NCI-H1436 treated with DMSO at 0.1 percent for 48 hours (cell line): Measurements from ENCODE around the gene FYB1.

Experiments used
- DNase-seq: peaks from one replicate; lab custom pipeline; 2025; lab: John Stamatoyannopoulos, UW

The FYB1 gene

DNA sequence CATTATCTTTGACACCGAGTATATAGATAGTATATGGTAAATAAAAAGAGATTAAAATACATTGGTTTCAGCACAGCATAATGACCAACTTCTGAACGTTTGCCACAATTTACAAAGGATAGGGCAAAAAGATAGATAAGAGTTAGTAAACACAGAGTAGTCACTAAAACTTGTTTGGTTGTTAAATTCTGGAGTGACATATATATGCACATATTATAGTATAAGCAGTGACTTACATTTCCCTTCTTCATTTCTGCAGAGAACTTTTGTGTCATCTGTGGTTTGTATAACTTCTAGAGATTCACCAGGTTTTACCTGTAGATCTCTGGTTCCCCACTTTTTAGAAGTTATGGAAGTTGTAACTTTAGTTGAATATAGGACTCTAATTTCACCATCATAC, 100.7 kb downstream of the FYB1 start:
- no peak for DNase-seq

DNA sequence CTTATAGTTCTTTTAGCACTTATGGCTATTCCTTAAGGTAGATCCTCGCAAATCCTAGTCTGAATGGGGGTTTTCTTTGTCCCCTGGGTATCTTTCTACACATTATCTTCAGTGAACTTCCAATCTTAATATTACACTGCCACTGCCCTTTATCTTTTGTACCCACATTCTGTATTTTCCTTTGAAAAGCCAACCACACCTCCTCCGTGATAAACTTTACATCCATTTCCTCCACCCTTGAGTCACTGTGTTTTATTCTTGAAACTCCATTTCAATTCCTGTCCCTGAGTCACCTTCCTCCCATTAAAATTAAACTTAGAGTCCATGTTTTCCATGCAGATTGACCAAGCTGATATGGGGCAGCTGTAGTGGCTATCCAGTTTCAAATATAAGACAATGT, 102.0 kb downstream of the FYB1 start:
- DNase-seq = no peak

DNA sequence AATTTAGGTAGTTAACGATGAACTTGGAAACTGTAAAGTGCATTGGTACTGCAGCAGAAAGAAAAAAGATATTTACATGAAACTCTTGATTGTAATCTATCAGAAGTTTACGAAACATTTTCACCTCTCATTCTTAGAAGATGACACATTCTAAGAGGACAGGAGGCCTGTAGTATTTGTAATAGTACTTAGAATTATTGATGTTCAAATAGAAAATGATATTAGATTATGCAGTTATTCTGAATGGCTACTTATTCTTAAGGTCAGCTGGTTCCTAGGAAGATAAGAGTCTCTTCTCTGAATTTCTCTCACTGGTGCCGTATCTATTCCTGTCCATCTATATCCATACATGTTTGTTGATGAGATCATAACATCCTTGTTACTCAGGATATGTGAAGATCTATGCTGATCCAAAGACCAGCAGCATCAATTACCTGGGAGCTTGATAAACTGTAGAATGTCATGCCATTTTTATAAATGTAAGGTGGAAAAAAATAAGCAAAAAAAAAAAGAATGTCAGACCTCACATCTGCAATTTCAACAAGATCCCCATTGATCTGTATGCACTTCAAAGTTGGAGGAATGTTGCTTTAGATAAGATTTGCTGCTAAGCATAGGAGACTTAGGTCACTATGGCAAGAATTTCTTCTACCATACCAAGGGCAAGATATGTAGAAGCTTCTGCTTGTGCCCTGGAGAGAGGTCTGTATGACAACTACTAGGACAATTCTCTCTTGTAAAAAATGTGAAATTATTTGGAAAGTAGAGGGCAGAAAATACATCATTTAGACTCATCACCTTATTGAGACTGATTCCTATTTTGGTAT, 102.8 kb downstream of the FYB1 start:
- DNase-seq = no peak

DNA sequence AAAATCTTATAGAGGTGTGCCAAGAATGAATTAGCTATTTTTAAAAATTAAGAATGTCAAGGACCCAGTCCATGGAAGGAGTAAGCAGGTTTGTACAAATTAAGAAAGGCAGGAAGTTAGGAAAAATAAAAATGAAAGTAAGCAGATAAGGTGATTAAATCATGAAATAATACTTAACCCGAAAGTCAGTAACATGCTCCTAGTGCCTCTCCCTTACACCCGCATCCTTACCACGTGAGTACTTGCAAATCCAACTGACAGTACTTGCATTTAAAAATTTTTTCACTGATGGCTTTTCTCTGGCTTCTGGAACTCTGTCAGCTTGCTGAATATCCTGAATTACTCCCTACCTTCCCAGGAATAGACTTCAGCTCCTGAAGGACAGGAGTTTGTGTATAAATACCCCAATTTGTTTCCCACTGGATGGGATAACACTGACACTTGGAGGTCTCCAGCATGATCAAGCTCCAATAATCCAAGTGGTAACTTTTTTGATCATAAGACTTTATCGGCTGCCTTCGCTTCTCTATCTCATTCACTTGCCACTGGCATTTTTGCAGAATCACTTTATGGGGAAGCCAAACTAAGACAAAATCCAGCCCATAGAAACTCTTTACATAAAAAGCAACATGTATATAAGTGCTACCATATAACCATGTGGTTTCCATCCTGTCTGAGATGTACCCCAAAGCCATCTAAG, 103.6 kb downstream of the FYB1 start:
- no peak for DNase-seq

DNA sequence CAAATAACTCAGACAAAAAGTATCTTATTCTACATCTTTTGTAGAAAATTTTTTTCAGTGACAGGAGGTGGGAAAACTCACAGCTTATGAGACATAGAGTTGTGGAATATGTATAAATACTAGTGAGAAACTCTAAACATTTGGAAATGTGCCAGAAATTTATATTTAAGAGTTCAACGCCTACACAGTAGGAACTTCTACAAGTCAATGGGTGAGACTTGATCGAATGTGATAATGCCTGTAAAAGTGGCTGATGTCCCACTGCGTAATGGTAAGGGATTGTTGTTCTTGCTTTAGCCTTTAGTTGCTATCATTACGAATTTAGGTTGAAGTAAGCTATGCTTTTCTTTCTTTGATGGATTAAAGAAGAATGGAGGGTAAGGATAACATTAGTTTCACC, 105.2 kb downstream of the FYB1 start:
- DNase-seq = no peak

DNA sequence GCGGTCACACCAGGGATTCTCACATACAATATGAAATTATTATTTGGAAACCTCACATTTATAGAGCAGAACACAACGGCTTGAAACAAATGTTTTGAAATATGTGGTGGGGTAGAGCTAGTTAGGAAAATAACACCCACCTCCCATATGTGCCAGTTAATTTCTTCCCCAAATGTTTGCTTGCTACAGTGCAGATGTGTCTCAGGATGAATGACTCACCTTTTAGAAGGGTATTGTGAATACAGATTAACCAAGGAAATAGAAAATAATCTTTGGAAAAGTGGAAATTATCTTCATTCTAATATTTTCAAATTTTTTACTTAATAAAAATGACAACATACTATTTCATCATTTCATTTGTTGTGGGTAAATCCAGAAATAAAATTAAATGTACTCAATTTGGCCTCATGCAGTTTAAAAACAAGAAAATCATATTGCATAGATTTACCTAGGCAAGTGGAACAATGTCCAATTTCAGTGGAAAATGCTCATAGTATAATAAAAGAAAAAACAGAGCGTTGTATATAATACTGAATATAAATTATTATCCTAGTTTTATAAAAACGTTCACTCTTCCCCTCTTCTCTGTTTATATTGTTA, 105.9 kb downstream of the FYB1 start:
- DNase-seq = no peak

DNA sequence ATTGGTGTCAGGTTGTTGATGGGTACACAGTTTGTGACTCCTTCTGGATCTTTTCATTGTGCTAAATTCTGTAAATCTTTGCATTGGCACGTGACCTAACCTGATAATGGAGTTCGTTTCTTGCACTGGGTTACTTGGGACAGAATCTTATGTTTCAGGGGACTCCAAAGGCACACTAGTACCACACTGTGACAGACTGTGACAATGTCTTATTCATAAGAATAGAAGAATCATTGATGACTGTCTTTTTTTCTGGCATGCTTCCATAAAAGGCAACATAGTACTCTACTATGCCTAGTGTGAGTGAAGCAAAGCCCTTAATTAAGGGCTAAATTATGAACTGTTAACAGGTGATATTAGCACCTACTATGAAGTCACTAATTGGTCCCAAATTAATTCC, 109.8 kb downstream of the FYB1 start:
- no peak for DNase-seq

DNA sequence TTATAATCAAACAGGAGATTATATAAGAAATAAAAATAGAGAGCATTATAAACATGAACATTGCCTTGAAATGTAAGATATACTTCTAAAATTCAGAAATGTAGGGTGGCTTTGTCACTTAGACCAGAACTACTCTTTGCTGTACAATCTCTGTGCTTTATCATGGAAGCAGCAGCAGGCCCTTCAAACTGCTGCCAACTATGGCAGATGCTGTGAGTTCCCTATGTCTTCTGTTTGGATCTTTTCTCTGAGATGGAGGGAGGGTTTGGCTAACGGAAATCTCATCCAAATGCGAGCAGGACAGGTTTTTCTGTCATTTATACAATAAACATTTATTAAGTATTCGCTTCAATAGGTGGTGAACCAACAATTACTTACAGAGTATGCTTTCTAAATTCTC, 110.4 kb downstream of the FYB1 start:
- DNase-seq = no peak

DNA sequence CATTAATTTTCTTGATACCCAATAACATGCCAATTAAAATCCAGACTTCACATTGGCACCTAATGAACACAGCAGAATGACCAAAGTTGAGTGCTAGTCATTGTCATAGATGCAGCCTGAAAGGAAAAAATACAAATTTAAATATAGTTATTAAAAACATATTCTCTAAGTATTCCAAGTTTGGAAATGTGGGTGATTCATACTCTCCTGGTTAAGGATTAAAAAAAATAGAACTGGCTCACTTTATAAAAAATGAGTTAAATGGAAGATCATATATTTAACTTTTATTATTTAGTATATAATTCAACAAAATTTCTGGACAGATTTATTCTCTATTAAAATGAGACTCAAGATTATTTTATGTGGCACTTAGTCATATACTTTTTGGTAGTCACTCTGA, 112.0 kb downstream of the FYB1 start:
- DNase-seq = no peak

DNA sequence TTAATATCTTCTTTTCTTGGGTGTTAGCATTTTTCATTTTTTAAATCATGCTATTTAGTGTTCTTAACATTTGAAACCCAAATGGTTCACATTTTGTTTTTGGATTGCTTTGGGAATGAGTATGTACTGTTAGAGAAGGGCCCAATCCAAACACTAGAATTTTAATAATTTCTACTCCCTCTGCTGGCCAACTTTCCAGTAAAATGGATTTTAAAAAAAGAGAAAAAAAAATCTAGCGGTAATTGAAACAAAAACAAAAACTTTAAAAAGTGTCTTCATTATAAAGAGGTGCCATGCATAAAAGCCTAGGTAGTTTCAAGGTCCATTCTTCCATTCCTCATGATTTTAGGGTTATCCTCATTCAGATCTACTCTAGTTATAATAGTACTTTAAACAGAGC, 113.0 kb downstream of the FYB1 start:
- DNase-seq = no peak

DNA sequence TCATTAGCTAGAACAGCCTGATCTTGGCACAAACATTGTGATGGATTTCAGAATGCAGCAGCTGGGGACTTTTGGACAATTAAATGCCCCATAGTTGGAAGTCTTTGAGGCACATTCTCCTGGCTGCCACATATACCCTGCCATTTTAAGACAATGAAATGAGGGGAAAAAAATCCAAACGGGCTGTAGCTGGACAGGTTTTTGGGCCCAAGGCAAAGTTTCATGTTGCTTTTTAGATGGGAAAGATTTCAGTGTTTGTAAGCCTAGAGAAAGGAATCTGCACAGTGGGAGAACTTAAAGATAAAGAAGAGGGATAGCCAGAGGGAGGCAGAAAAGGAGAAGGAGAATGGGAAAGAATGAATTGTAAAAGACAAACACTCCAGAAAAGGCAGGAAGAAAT, 115.1 kb downstream of the FYB1 start:
- DNase-seq = no peak

DNA sequence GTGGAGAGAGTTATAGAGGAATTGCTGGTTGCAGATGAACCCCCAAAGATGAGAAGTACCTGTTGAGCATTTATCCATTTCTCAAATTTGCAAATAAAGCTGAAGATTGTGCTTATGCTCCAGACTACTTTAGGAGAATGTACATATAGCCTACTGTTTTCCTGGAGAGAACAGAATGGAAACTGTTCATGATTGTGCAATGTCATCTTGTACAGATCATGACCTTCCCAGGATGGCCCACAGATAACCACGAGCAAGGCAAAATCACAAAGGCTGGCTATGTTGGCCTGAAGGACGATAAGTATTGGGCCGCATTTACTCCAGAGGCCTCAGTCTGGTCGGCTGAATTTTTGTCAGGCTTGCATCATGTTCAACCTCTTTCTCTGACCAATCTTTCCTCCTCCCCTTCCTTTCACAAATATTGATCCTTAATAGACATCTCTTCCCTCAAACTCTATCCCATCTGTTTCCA, 116.6 kb downstream of the FYB1 start:
- no peak for DNase-seq

DNA sequence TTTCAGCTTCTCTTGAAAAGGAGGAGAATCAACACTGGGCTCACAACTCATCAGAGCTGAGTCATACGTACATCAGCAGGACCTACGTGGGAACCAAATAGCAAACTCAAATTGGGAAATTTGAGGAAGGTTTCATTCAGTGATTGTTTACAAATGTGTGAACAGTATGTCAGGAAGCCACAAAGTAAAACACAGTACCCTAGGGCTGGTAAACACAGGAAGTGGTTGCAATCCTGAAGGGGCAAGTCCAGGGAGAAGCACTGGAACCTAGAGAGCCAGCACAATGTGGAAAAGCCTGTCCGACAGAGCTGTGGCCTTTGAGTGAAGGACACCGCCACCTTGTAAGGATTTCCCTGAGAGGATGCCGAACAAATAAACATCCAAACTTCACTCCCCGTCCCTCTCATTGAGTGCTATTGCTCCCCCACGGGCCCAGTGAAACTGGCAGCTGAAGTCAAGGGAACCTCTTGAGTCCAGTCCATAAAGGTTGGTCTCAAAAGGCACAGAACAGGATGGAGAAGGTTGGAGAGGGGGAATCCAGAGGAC, 118.4 kb downstream of the FYB1 start:
- DNase-seq = no peak

DNA sequence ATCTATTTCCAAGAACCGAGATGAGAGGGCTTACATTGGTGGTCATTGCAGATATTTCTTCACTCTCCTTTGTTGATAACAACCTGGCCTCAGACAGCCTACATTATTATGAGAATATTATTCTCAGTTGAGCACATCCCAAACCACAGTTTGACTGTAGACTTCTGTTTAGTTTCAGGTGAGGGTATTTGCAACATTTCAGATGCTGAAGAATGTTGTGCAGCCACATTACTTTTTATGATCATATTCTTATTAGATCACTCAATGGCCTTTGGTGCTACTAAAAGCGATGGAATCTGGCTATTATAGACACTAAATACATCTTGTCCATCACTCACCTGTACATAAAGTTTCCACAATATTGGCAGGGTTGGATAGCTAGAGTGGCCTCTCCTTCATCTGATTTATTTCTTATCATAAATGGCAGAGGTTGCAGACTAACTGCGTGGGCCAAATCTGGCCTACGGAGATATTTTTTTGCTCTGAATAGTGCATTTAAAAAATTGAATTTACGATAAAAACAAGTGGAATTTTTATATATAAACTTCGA, 119.0 kb downstream of the FYB1 start:
- no peak for DNase-seq

DNA sequence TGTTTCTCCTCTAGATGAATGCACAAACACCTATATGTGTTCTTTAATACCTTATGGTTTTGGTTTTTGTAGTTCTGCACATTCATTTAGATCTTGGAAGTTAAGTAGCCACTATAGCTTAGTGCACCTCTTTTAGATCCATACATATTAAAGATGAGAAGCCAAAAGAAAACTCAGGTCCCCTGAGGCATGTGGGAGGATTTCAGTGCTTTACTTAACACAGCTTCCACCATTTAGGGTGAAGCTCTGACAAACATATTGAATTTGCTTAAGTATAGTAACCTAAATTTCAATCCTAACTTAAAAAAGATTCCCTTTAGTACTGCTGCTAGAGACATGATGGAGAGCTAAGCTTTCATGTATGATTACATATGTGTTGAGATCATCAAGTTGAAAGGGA, 119.5 kb downstream of the FYB1 start:
- DNase-seq = no peak

DNA sequence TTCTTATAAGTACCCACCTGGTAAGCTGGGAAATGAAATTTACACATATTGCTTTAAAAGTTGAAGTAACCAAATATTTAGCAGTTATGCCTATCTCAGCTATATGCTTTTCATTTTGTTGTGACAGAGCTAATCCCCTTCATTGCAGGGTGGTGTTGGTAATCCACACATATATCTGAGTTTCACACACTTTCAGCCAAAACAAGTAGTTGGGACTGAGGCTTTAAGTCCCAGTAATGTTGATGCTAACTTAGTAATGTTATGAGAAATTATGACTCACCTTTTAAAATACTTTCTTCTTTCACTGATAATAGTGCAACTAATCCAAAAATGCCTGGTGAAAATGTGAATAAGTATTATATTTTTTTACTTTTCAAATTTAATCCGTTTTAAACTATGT, 126.0 kb downstream of the FYB1 start:
- no peak for DNase-seq

DNA sequence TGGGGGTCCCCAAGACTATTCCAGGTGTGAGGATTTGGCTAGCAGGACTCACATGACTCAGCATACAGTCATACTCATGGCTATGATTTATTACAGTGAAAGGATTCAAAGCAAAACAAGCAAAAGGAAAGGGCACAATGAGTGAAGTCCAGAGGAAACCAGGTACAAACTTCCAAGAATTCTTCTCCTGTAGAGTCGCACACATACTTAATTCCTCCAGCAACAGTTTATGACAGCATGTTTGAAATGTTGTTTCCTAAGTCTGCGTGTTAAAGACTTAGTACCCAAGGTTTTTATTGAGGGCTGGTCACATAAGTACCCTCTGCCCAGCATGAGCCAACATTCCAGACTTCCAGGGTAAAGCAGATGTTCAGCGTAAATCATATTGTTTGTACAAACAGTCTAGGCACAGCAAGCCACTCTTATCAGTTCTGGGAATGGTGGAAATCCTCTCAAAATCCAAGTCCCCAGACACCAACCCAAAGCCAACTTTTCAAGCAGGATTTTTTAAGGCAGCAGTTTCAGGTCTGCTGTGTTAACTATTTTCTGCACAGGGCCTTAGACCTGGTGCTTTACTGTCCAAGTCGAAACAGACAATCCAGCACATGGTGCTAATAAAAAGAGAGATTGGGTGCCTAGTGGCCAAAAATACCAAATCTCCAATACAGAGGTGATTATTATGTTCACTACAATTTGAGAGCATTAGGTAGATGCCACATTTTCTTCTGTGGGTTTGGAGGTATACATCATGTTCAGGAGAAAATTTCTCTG, 126.6 kb downstream of the FYB1 start:
- DNase-seq = no peak

DNA sequence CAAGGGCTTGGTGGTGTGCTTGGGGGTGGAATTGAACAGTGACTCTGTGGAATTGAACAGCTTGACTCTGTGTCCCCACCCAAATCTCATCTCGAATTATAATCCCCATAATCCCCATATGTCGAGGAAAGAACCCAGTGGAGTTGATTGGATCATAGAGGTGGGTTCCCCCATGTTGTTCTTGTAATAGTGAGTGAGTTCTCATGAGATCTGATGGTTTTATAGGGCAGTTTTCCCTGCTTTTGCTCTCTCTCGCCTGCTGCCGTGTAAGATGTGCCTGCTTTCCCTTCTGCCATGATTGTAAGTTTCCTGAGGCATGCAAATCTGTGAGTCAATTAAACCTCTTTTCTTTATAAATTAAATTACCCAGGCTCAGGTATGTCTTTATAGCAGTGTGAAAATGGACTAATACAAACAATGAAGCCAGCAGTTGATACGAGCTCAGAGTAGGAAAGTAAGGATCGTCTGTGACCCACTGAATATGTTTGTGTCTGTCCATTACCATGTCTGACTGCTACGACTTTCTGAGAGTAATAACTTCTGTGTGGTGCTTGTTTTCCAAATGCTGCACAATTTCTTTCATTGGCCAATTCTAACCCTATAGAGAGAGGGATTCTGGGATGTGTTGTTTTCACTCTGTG, 127.3 kb downstream of the FYB1 start:
- no peak for DNase-seq

DNA sequence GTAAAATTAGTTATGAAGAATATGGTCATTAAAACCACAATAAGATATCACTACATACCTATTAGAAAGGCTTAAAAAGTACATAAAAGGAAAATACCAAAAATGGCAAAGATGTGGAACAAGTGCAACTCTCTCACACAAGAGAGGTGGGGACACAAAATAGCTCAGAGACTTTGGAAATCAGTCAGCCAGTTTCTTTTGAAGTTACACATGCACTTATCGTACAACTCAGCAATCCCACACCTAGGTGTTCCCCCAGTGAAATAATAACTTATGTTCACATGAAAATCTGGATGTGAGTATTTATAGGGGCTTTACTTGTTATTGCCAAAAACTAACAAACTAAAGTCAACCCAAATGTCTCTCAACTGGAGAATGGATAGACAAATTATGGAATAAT, 135.4 kb downstream of the FYB1 start:
- DNase-seq = no peak

DNA sequence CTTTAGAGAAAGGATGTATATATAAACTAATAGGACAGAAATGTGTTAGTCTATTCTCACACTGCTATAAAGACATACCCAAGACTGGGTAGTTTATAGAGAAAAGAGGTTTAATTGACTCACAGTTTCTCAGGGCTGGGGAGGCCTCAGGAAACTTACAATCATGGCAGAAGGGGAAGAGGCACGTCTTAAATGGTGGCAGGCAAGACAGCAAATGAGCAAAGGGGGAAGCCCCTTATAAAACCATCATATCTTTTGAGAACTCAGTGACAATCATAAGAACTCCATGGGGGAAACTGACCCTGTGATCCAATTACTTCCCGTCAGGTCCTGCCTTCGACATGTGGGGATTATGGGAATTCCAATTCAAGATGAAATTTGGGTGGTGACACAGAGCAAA, 136.4 kb downstream of the FYB1 start:
- no peak for DNase-seq

DNA sequence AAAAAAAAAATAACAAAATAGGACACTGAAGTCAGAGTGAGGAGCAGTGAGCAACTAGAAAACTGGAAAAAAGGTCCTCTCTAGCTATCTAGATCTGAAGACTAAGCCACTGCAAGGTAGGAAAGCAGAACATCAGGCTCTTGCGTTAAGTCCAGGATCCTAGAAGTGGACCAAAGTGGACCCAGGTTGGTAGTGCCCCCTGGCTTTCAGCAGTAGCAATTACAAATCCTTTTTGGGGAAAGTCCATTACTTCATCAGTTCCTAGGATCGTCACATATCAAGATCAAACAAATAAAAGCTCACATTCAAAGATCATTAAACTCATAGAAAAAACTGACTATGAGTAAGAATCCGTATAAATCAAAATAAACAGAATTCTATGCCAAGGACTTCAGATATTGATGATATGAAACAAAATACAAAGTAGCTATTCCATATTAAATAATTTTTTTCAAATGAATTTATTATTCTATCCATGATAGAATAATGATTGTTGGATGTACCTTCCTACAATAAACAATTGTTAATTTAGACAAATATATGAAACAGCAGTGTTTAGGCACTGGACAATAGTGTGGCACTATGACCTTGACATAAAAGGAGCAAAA, 138.7 kb downstream of the FYB1 start:
- no peak for DNase-seq
